Mucosa of descending colon (tissue), 3 donors: ENCODE data around the gene CST1. TPM values are rescaled to one million over a fixed set of nuclear protein-coding genes. Genes with fewer than 3 reads are reported as not detected.

Experiments
- ATAC-seq: fragments of 200-7000 bp; cut with Tn5 transposase; one replicate; pipeline ENCODE4 v1.9.1; 2020; ENCODE audit warnings: mild to moderate bottlenecking, moderate library complexity
- DNase-seq, 3 donors: peaks; one replicate each; pipeline ENCODE4 v3.0.0-alpha.2; 2020
- H3K36me3 ChIP-seq: fragments of 200-600 bp; one replicate; pipeline ENCODE4 v1.8.0; 2021; ENCODE audit warnings: low read depth, mild to moderate bottlenecking
- H3K4me1 ChIP-seq: fragments of 200-600 bp; one replicate; pipeline ENCODE4 v1.8.0; 2021; ENCODE audit warnings: low read depth, mild to moderate bottlenecking
- H3K4me3 ChIP-seq: fragments of 200-600 bp; one replicate; pipeline ENCODE4 v1.8.0; 2021; ENCODE audit warnings: mild to moderate bottlenecking
- H3K9me3 ChIP-seq: fragments of 200-600 bp; one replicate; pipeline ENCODE4 v1.8.0; 2021; ENCODE audit warnings: mild to moderate bottlenecking
- intact Hi-C, 2 donors: fragments of 100-400 bp; cut with DNase I in 1 of 2; cut with micrococcal nuclease in 1 of 2; formaldehyde crosslinking; loops; one replicate each; pipeline versions ENCODE4 v1.11.0 to v1.11.1; 2022; cut with DNase I, micrococcal nuclease
- total RNA-seq, 3 donors: library from RNA; stranded (reverse); fragmentation: NEBNext Ultra II Directional in 2 of 3; extraction: Animal tissue kit (Norgen Biotek cat#: 25700) in 2 of 3; gene quantifications; one replicate each; pipeline versions ENCODE4 v1.2.1 to v1.2.4, GENCODE V29; 2021 to 2023
- TF ChIP-seq, protein P1 (sequence below): fragments of 200-600 bp; IDR thresholded peaks from one replicate; pipeline ENCODE4 v1.8.0; 2022; ENCODE audit warnings: antibody characterized with exemption, mild to moderate bottlenecking
- donor health status: DM: no; HTN: no; CAD: no; lungs with moderate emphysema.
- donor health status: DM: no; HTN: no; CAD: no.
- donor health status: DM: no; HTN: yes; CAD: no.

The CST1 gene
- total RNA-seq, 3 donors from 2014 or later, result not detected

DNA sequence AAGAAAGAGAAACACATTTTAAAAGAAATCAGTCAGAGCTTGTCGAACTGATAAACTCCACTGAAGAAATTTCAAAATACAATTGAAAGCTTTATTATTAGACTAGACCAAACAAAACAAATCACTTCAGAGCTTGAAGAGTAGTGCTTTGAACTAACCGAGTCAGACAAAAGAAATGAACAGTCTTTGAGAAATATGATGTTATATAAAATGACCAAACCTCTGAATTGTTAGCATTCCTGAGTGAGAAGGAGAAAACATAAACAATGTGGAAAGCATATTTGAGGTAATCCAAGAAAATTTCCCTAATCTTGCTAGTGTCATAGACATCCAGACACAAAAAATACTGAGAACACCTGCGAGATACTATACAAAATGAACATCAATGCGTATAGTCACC lies 48.7 kb downstream of the CST1 start:
- DNase-seq (no peak), ATAC-seq (no peak)
- Histone ChIP-seq H3K9me3 (no peaks in the 10 kb centered on the region), H3K4me1 (no peaks in the 10 kb centered on the region), H3K36me3 (no peaks in the 10 kb centered on the region), H3K4me3 (no peak overlapping the region)
- TF ChIP-seq, protein P1, sequence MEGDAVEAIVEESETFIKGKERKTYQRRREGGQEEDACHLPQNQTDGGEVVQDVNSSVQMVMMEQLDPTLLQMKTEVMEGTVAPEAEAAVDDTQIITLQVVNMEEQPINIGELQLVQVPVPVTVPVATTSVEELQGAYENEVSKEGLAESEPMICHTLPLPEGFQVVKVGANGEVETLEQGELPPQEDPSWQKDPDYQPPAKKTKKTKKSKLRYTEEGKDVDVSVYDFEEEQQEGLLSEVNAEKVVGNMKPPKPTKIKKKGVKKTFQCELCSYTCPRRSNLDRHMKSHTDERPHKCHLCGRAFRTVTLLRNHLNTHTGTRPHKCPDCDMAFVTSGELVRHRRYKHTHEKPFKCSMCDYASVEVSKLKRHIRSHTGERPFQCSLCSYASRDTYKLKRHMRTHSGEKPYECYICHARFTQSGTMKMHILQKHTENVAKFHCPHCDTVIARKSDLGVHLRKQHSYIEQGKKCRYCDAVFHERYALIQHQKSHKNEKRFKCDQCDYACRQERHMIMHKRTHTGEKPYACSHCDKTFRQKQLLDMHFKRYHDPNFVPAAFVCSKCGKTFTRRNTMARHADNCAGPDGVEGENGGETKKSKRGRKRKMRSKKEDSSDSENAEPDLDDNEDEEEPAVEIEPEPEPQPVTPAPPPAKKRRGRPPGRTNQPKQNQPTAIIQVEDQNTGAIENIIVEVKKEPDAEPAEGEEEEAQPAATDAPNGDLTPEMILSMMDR, result no peak
- intact Hi-C loops, result no loop called here

DNA sequence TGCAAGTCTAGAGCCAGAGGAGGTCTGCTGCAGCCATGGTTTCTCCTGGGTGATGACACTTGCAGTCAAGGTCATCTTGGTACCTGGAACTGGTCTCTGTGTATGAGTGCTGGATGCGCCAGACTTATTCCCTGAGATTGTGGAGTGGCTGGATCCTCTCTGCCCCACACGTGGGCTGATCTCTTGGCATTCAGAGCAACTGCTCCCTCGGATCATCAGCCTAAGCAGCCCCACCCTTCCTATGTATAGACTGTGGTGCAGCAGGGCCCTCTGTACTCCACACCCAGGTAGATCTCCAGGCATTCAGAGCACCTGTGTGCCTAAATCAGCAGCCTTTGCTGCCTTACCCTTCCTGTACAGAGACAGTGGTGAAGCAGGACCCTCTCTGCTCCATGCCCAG lies 49.8 kb downstream of the CST1 start:
- TF ChIP-seq, protein P1, result no peak
- Histone ChIP-seq H3K36me3 (no peaks in the 10 kb centered on the region), H3K4me3 (no peak overlapping the region), H3K4me1 (no peaks in the 10 kb centered on the region), H3K9me3 (no peaks in the 10 kb centered on the region)
- intact Hi-C loops, result no loop called here
- ATAC-seq (no peak), DNase-seq (no peak)

GRCh38 chr20:23697947-23698346 lies 52.8 kb downstream of the CST1 start:
- H3K9me3 ChIP-seq, result no peaks in the 10 kb centered on the region

More at GRCh38 chr20:23697947-23698346, 52.8 kb downstream of the CST1 start:
- intact Hi-C loops, result no loop called here
- TF ChIP-seq, protein P1, result no peak
- ATAC-seq, result no peak
- no peaks in the 10 kb centered on the region for H3K4me1 ChIP-seq
- no peak overlapping the region for H3K4me3 ChIP-seq
- H3K36me3 ChIP-seq, result no peaks in the 10 kb centered on the region
- no peak for DNase-seq

Other genes starting within 250 kb of the CST1 start
- not detected for gene CST9L, start 182.5 kb downstream of the CST1 start, total RNA-seq
- not detected for gene CST9, start 145.0 kb downstream of the CST1 start, total RNA-seq
- gene CST3, start 113.0 kb downstream of the CST1 start, total RNA-seq, result 100 to 1,000 TPM; 763 to 916 (median 852) TPM
- gene CST4, start 61.9 kb downstream of the CST1 start, total RNA-seq, result not detected
- not detected for gene CST2, start 75.8 kb upstream of the CST1 start, total RNA-seq
- not detected for gene CST5, start 128.8 kb upstream of the CST1 start, total RNA-seq
- under 1 TPM in 1 of 3 donors, not detected in 2; 0.32 TPM for gene GGTLC1, start 237.8 kb upstream of the CST1 start, total RNA-seq